Naive thymus-derived CD8-positive, alpha-beta T cell (primary cell): ENCODE data around the gene DENND4B. TPM values are rescaled to one million over a fixed set of nuclear protein-coding genes. Genes with fewer than 3 reads are reported as not detected.
A peak's percentile ranks its signal among the peaks of the same experiment; 100 is the strongest.
"Not testable (repeated sequence)": the region's sequence is repeated elsewhere in the genome, so short reads cannot be mapped to it uniquely, and the experiment has no call there.

ENCODE experiments used
- ATAC-seq, 2 donors: fragments of 150-1000 bp; cut with Tn5 transposase in 1 of 2; sonication (Bioruptor Pico), chemical (Tn5 transposase) in 1 of 2; 1 replicate in 1 of 2; 2 replicates in 1 of 2; pipeline ENCODE4 v1.10.0; 2021; ENCODE audit warnings: mild to moderate bottlenecking in 2 of 2, moderate library complexity in 2 of 2
- POLR2A ChIA-PET: fragments of 350-600 bp; sonication (Branson Sonifier 250); formaldehyde crosslinking; loops from one replicate; lab custom pipeline; 2021; ENCODE audit warnings: antibody characterized with exemption; lab: Charles Lee
- DNase-seq, 10 donors: peaks; one replicate each; pipeline versions ENCODE4 v3.0.0 to v3.0.0-alpha.2; 2020 to 2022
- H3K27ac Mint-ChIP-seq, 10 donors: one replicate each; pipeline ENCODE4 v1.8.0; 2020 to 2022; ENCODE audit warnings: mild to moderate bottlenecking in 10 of 10, mixed read lengths in 10 of 10, moderate library complexity in 4 of 10, inconsistent platforms in 1 of 10
- H3K27me3 Mint-ChIP-seq, 5 donors: one replicate each; pipeline ENCODE4 v1.8.0; 2021 to 2022; ENCODE audit warnings: mixed read lengths in 5 of 5
- H3K36me3 Mint-ChIP-seq, 3 donors: one replicate each; pipeline ENCODE4 v1.8.0; 2020 to 2022; ENCODE audit warnings: mixed read lengths in 3 of 3, mild to moderate bottlenecking in 2 of 3, inconsistent platforms in 1 of 3
- H3K4me1 Mint-ChIP-seq, 4 donors: one replicate each; pipeline ENCODE4 v1.8.0; 2021 to 2022; ENCODE audit warnings: mixed read lengths in 4 of 4
- H3K4me3 Mint-ChIP-seq, 10 donors: one replicate each; pipeline ENCODE4 v1.8.0; 2020 to 2022; ENCODE audit warnings: mild to moderate bottlenecking in 10 of 10, mixed read lengths in 10 of 10, moderate library complexity in 6 of 10, inconsistent platforms in 1 of 10
- H3K9me3 Mint-ChIP-seq, 9 donors: one replicate each; pipeline ENCODE4 v1.8.0; 2020 to 2022; ENCODE audit warnings: mixed read lengths in 9 of 9, mild to moderate bottlenecking in 3 of 9, inconsistent platforms in 1 of 9, moderate library complexity in 1 of 9
- polyA plus RNA-seq, 3 donors: library from polyadenylated mRNA; unstranded; fragments of 300-500 nt; fragmentation: Illumina TruSeq; gene quantifications; one replicate each; pipeline ENCODE4 v1.2.3, GENCODE V29; 2021
- total RNA-seq, 8 experiments: library from RNA in 2 of 8; stranded (reverse) in 2 of 8; gene quantifications; one replicate each; pipeline ENCODE4 v1.2.3 and lab custom pipeline; 2021 to 2026

Gene DENND4B
- total and polyA plus RNA-seq, 5 experiments from 2014 or later = 12.0 to 194 (median 21.2) TPM

DNA sequence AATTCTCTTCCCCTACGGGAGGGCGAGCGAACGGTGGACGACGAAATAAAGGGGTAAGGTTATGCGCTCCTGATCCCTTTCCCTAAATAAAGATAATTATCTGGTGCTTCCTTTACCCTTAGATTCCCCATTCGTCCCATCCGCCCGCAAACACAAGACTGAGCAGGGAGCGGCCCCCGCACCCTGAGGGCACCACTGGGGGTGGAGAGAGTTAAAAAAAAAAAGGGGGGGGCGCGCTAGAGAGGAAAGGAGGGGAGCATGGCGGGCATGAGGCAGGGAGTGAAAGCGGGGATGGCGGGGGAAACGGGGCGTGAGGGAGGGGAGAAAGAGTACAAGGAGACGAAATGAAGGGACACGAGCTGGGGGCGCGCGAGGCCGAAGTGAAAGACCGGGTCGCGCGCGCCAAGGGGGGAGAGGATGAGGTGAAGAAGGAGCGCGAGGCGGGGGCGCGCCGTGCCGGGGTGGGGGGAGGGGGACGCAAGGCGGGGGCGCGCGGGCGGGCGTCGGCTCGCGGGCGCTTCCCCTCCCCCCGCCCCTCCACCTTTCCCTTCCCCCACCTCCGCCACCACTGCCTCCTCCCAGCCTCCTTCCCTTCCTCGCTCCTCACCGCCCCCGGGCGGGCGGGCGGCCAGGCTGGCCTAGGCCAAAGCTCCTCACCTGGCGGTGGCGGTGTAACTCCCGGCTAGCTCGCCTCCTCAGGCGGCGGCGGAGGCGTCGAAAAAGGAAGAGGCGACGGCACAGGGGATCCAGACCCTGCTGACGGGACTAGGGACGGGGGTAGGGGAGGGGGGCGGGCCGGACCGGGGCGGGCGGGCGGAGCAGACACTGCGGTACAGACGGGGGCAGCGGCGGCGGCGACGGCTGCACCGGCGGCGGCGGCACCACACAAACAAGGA, 24.2 kb downstream of the DENND4B start:
- POLR2A ChIA-PET = interaction anchor here (0.5 to 12.6 kb wide), 26 partner anchors 11 to 298 kb away, joined by 3 to 211 read pairs (median 4); partner anchors contain the start of genes CREB3L4, CRTC2, DENND4B and JTB
- peak; percentile 1 to 26 for ATAC-seq
- Mint-ChIP-seq H3K9me3 (peaks cover 0 to 2% (median 0%) of the 10 kb centered on the region in 9 donors), H3K36me3 (peaks cover 0 to 23% (median 0%) of the 10 kb centered on the region in 3 donors), H3K4me1 (peaks cover 27 to 62% (median 50%) of the 10 kb centered on the region in 4 donors), H3K27me3 (peaks cover 0 to 3% (median 0%) of the 10 kb centered on the region in 5 donors), H3K4me3 (peak overlapping the region; percentile 80 to 97 (median 94)), H3K27ac (peak overlapping the region; percentile 93 to 99 (median 97))
- peak in 5 of 10 donors; percentile 23 to 57 (median 52) for DNase-seq

DNA sequence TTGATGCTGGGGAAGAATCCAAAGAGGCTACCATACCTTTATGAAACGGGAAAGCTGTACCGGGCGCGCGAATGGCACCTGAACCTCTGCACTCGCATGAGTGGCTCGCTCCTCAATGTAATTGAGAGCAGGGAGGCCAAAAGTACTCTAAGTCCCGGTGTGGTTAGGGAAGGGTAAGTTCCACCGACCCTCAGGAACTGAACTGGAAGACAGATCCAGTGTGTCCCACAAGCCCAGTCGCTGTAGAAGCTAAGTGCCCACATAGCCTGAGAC, 24.8 kb downstream of the DENND4B start:
- Mint-ChIP-seq H3K9me3 (peaks cover 0 to 2% (median 0%) of the 10 kb centered on the region in 9 donors), H3K27ac (peak overlapping the region; percentile 79 to 98 (median 94)), H3K36me3 (peaks cover 0 to 25% (median 0%) of the 10 kb centered on the region in 3 donors), H3K27me3 (peaks cover 0 to 3% (median 0%) of the 10 kb centered on the region in 5 donors), H3K4me1 (peaks cover 27 to 64% (median 53%) of the 10 kb centered on the region in 4 donors), H3K4me3 (peak overlapping the region; percentile 80 to 97 (median 92))
- DNase-seq = peak in 2 of 10 donors; percentile 7 to 15
- no peak for ATAC-seq
- POLR2A ChIA-PET = interaction anchor here (0.6 to 12.6 kb wide), 16 partner anchors 11 to 299 kb away, joined by 3 to 211 read pairs (median 4); partner anchors contain the start of genes CREB3L4, CRTC2, DENND4B and JTB

DNA sequence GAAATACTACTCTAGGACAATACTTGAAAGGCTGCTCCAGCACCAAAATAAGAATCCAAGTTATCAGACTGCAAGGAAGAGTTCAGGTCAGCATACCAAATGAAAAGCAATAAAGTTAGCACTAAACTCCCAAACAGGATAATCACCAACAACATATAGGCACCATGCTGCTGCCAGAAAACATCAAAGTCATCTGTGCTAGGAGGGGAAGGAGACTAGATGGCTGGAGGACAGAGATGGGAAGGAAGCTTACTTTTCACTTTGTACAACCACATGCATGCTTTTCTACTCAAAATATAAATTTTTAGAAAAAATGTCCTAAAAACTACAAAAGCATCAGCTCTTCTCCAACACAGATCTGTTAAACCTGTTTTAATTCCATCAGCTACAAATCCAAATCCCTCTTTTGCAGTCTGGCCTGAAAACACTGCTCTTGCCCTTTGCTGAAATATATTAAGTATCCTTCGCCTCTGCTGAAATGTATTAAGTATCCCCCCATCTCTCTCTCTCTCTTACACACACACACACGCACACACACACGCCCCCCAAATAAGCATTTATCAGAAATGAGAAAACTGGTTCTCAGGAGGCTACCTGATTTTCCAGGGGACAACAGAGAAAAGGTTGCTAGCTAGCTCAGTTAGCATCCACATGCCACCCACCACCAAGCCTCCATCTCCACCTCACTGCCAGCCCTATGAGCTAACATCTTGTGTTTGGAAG, 25.3 kb downstream of the DENND4B start:
- peaks cover 0 to 3% (median 0%) of the 10 kb centered on the region in 5 donors for H3K27me3 Mint-ChIP-seq
- POLR2A ChIA-PET = interaction anchor here (0.7 to 12.6 kb wide), 11 partner anchors 10 to 300 kb away, joined by 3 to 211 read pairs (median 7); partner anchors contain the start of genes CREB3L4, CRTC2, DENND4B and JTB
- H3K4me3 Mint-ChIP-seq = peak overlapping the region; percentile 80 to 97 (median 92)
- H3K27ac Mint-ChIP-seq = peak overlapping the region; percentile 79 to 98 (median 94)
- peaks cover 28 to 66% (median 56%) of the 10 kb centered on the region in 4 donors for H3K4me1 Mint-ChIP-seq
- H3K9me3 Mint-ChIP-seq = peaks cover 0 to 2% (median 0%) of the 10 kb centered on the region in 9 donors
- peaks cover 0 to 27% (median 0%) of the 10 kb centered on the region in 3 donors for H3K36me3 Mint-ChIP-seq
- DNase-seq (no peak), ATAC-seq (no peak)

DNA sequence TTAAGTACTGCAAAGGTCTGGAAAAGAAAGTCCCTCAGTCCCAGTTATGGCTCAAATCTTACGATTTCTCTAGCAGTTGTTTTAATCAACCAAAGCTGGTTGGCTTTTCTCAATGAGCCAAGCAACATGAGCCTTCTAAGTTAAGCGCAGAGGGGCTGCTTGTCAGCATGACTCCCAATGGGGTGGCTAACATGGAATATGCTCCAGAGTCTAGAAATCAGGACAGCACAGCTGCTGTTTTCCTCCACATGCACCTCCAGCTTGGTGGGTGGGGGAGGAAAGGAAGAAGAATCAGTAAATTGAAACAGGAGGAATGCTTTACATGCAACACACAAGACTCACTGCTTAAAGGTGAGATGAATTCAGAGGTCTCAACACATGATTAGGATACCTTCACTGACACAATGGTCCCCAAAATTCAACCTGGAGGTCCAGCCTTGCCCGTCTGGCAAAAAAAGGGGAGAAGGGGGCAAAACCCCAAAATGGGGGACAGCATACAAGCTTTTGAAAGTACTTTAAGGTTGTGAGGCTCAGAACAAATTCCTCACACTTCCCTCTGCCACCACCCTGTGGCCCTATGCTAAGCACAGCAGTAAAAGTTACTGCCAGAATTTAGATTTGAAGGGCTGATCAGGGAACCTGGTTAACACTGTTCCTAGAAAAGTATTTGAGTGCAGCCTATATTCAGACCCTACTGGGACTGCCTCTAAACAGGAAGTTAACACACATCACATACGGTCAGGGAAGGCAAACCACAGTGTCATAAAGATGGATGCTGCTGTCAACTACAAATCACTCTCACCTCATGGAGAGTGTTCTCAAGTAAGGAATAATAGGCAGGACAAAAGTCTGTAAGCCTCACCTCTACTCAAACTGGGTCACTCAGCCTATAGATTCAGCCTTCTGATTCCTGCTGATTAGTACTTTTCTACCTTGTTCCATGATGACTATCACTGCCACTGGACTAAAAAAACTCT, 26.4 kb downstream of the DENND4B start:
- POLR2A ChIA-PET = interaction anchor here (0.8 to 12.6 kb wide), 7 partner anchors 11 to 137 kb away, joined by 3 to 211 read pairs (median 7); partner anchors contain the start of genes CRTC2, DENND4B, JTB and RPS27
- H3K9me3 Mint-ChIP-seq = peaks cover 0 to 2% (median 0%) of the 10 kb centered on the region in 9 donors
- DNase-seq (peak in 3 of 10 donors; percentile 31 to 39 (median 33)), ATAC-seq (no peak)
- peaks cover 30 to 67% (median 62%) of the 10 kb centered on the region in 4 donors for H3K4me1 Mint-ChIP-seq
- peaks cover 0 to 36% (median 0%) of the 10 kb centered on the region in 3 donors for H3K36me3 Mint-ChIP-seq
- peak overlapping the region; percentile 17 to 97 (median 86) for H3K27ac Mint-ChIP-seq
- H3K27me3 Mint-ChIP-seq = peaks cover 0 to 3% (median 0%) of the 10 kb centered on the region in 5 donors
- H3K4me3 Mint-ChIP-seq = peak overlapping the region; percentile 80 to 97 (median 92)

DNA sequence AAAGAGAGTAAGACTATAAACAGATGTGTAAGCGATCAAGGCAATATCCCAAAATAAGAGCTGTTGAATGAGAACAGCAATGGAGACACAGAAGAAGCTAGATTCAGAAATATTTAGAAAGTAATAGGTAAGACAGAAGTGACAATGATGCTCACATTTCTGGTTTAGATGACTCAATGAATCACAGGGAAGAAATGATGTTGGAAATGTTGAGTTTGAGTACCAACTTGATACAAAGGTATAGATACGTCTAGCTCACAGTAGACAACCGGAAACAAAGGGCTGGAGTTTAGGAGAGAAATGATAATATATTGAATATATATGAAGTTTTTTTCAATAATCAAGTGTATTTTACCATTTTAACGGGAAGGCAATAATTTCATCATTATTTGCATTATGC, 30.2 kb downstream of the DENND4B start:
- H3K27ac Mint-ChIP-seq = peak overlapping the region in 5 of 10 donors; percentile 4 to 81 (median 31)
- POLR2A ChIA-PET = interaction anchor here (1.2 kb wide), 1 partner anchor 28 kb away, joined by 5 read pairs; no protein-coding TSS in a partner anchor

DNA sequence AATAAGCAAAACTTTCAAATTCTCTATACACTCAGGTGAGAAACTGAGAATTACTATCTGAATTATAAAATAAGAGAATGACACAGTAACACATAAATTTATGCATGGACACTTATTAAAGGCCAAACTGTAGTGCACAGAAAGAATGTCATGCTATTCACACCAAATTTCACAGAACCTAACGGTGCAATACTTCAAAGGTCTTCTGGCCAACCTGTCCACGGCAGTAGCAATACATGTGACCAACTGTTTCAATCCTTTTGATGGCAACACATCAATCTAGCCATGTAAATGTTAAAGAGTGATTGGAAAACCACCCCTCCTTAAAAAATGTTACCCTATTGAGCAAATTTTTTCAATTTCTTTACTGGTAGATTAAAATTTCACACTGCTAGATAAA, 34.2 kb downstream of the DENND4B start:
- Mint-ChIP-seq H3K4me1 (peaks cover 10 to 54% (median 43%) of the 10 kb centered on the region in 4 donors), H3K27me3 (no peaks in the 10 kb centered on the region), H3K27ac (peak overlapping the region in 8 of 10 donors; percentile 11 to 65 (median 28))

More for the DNA sequence above, 30.2 kb downstream of the DENND4B start:
- no peak for DNase-seq
- Mint-ChIP-seq H3K9me3 (no peaks in the 10 kb centered on the region), H3K4me3 (peak overlapping the region in 2 of 10 donors; percentile 0 to 10), H3K27me3 (no peaks in the 10 kb centered on the region), H3K36me3 (peaks cover 0 to 47% (median 2%) of the 10 kb centered on the region in 3 donors), H3K4me1 (peaks cover 24 to 79% (median 71%) of the 10 kb centered on the region in 4 donors)
- ATAC-seq = no peak

DNA sequence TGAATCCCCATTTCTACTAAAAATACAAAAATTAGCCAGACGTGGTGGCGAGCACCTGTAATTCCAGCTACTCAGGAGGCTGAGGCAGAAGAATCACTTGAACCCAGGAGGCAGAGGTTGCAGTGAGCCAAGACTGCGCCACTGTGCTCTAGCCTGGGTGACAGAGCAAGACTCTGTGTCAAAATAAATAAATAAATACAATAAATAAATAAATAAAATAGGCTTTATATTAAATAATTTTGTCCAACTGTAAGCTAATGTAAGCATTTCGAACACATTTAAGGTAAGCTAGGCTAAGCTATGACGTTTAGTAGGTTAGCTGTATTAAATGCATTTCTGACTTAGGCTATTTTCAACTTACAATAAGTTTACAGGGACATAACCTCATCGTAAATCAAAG, 36.0 kb downstream of the DENND4B start:
- peaks cover 13 to 60% (median 47%) of the 10 kb centered on the region in 4 donors for H3K4me1 Mint-ChIP-seq
- H3K9me3 Mint-ChIP-seq, ATAC-seq, DNase-seq, H3K27me3 Mint-ChIP-seq: not testable (repeated sequence)
- H3K36me3 Mint-ChIP-seq = peaks cover 4 to 43% (median 7%) of the 10 kb centered on the region in 3 donors
- peak overlapping the region in 3 of 10 donors; percentile 6 to 49 (median 32) for H3K4me3 Mint-ChIP-seq
- H3K27ac Mint-ChIP-seq = peak overlapping the region in 2 of 10 donors; percentile 9 to 43
- POLR2A ChIA-PET = interaction anchor here (1.2 kb wide), 1 partner anchor 11 kb away, joined by 4 read pairs; no protein-coding TSS in a partner anchor

More for the DNA sequence above, 34.2 kb downstream of the DENND4B start:
- no peak for DNase-seq
- POLR2A ChIA-PET = no interaction called here
- H3K9me3 Mint-ChIP-seq = no peaks in the 10 kb centered on the region
- no peak for ATAC-seq
- H3K4me3 Mint-ChIP-seq = peak overlapping the region in 4 of 10 donors; percentile 14 to 49 (median 40)
- H3K36me3 Mint-ChIP-seq = peaks cover under 1 to 41% (median 2%) of the 10 kb centered on the region in 3 donors

DNA sequence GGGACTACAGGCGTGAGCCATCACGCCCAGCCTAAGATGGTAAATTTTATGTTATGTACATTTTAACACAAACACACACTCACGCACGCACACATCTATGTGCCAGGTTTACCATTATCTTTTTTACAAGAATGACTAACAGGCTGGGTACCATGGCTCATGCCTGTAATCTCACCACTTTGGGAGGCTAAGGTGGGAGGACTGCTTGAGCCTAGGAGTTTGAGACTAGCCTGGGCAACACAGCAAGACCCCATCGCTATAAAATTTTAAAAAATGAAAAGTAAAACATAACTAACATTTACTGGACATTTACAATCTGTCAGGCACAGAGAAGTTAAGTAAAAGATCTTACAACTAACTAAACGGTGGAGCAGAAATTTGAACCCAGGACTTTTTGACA, 38.4 kb downstream of the DENND4B start:
- no peaks in the 10 kb centered on the region for H3K27me3 Mint-ChIP-seq

DNA sequence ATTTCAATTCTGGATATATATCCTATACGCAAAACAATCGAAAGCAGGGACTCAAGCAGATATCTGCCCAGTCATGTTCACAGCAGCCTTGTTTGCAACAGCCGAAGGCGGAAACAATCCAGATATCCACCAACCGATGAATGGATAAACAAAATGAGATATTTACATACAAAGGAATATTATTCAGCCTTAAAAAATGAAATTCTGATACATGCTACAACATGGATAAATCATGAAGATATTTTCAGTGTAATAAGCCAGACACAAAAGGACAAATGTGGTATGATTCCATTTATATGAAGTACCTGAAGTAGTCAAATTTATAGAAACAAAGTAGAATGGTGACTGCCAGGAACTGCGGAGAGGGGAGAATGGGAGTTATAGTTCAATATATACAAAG, 39.4 kb downstream of the DENND4B start:
- POLR2A ChIA-PET = no interaction called here
- peaks cover 18 to 60% (median 45%) of the 10 kb centered on the region in 4 donors for H3K4me1 Mint-ChIP-seq
- H3K9me3 Mint-ChIP-seq = no peaks in the 10 kb centered on the region
- H3K27ac Mint-ChIP-seq = peak overlapping the region in 4 of 10 donors; percentile 5 to 37 (median 21)
- H3K36me3 Mint-ChIP-seq = peaks cover 4 to 53% (median 7%) of the 10 kb centered on the region in 3 donors
- peak overlapping the region in 1 of 10 donors; percentile 24 for H3K4me3 Mint-ChIP-seq
- no peak for ATAC-seq
- no peak for DNase-seq
- no peaks in the 10 kb centered on the region for H3K27me3 Mint-ChIP-seq

More for the DNA sequence above, 38.4 kb downstream of the DENND4B start:
- H3K4me3 Mint-ChIP-seq = peak overlapping the region in 1 of 10 donors; percentile 6
- H3K36me3 Mint-ChIP-seq = peaks cover 4 to 51% (median 7%) of the 10 kb centered on the region in 3 donors
- peak overlapping the region in 4 of 10 donors; percentile 1 to 62 (median 36) for H3K27ac Mint-ChIP-seq
- H3K4me1 Mint-ChIP-seq = peaks cover 13 to 62% (median 49%) of the 10 kb centered on the region in 4 donors
- H3K9me3 Mint-ChIP-seq = no peaks in the 10 kb centered on the region
- ATAC-seq (no peak), DNase-seq (no peak)
- POLR2A ChIA-PET = no interaction called here

DNA sequence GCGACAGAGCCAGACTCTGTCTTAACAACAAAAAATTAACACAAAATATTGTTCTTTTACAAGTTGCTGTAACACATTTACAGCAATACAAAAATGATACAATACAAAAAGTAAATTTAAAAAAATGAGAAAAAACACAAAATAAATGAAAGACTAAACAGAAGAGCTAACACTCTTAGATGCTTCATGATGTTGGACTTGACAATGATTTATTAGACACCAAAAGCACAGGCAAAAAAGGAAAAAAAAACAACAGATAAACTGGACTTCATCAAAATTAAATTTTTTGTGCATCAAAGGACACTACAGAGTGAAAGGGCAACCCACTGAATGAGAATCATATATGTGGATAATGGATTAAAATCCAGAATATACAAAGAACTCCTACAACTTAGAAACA, 40.1 kb downstream of the DENND4B start:
- H3K4me1 Mint-ChIP-seq = peaks cover 18 to 56% (median 39%) of the 10 kb centered on the region in 4 donors

More for the DNA sequence above, 40.1 kb downstream of the DENND4B start:
- no peak for DNase-seq
- Mint-ChIP-seq H3K9me3 (no peaks in the 10 kb centered on the region), H3K27ac (peak overlapping the region in 8 of 10 donors; percentile 10 to 79 (median 68)), H3K36me3 (peaks cover 4 to 50% (median 5%) of the 10 kb centered on the region in 3 donors), H3K27me3 (no peaks in the 10 kb centered on the region), H3K4me3 (peak overlapping the region in 2 of 10 donors; percentile 4 to 22)
- ATAC-seq = no peak
- POLR2A ChIA-PET = no interaction called here
